GM11168 (cell line): ENCODE results near the gene MCM6.
"Not testable (repeated sequence)": the region's sequence is repeated elsewhere in the genome, so short reads cannot be mapped to it uniquely, and the experiment has no call there.

Experiments
- in situ Hi-C: fragments of 300-500 bp; cut with MboI; formaldehyde crosslinking; loops from one replicate; pipeline ENCODE4 v1.12.0; 2022; ENCODE audit warnings: low sequenced_read_pairs; ENCODE audit not compliant: unreplicated experiment

Gene MCM6

GRCh38 chr2:135876066-135876711 lies at the start of gene MCM6:
Gene MCM6, minus strand, starts transcription at chr2:135876443. Its CDS starts 78 bp downstream, at chr2:135876365.
- in situ Hi-C loops = no loop called here

- in situ Hi-C loops = no loop called here
Measured at GRCh38 chr2:135925571-135925970, 49.3 kb upstream of the MCM6 start.

- in situ Hi-C loops = loop anchor here (5.0 kb wide), 1 partner anchor 466 kb away; no protein-coding TSS in a partner anchor
Measured at GRCh38 chr2:135916207-135916606, 40.0 kb upstream of the MCM6 start.

GRCh38 chr2:135914485-135914884 lies 38.2 kb upstream of the MCM6 start:
- in situ Hi-C loops = loop anchor here (5.0 kb wide), 1 partner anchor 203 kb away; the partner anchor contains the start of gene CXCR4

- in situ Hi-C loops = loop anchor here (5.0 kb wide), 1 partner anchor 203 kb away; the partner anchor contains the start of gene CXCR4
Measured at GRCh38 chr2:135913727-135914365, 37.6 kb upstream of the MCM6 start.

GRCh38 chr2:135909976-135910375 lies 33.7 kb upstream of the MCM6 start:
- in situ Hi-C loops = loop anchor here (5.0 kb wide), 1 partner anchor 207 kb away; the partner anchor contains the start of gene CXCR4

GRCh38 chr2:135905679-135906078 lies 29.4 kb upstream of the MCM6 start:
- in situ Hi-C loops = no loop called here

- in situ Hi-C loops = no loop called here
Measured at GRCh38 chr2:135904341-135904989, 28.2 kb upstream of the MCM6 start.

- in situ Hi-C loops = no loop called here
Measured at GRCh38 chr2:135903650-135904049, 27.4 kb upstream of the MCM6 start.

GRCh38 chr2:135899567-135899966 lies 23.3 kb upstream of the MCM6 start:
- in situ Hi-C loops = no loop called here

- in situ Hi-C loops = no loop called here
Measured at GRCh38 chr2:135898234-135898786, 22.1 kb upstream of the MCM6 start.

GRCh38 chr2:135894930-135895329 lies 18.7 kb upstream of the MCM6 start:
- in situ Hi-C loops = no loop called here

GRCh38 chr2:135893374-135893794 lies 17.1 kb upstream of the MCM6 start:
- in situ Hi-C loops = no loop called here

GRCh38 chr2:135890835-135891234 lies 14.6 kb upstream of the MCM6 start:
- in situ Hi-C loops = no loop called here

GRCh38 chr2:135890149-135890548 lies 13.9 kb upstream of the MCM6 start:
- in situ Hi-C loops = no loop called here

GRCh38 chr2:135888587-135888986 lies 12.3 kb upstream of the MCM6 start:
- in situ Hi-C loops = not testable (repeated sequence)

GRCh38 chr2:135885709-135886108 lies 9.5 kb upstream of the MCM6 start:
- in situ Hi-C loops = no loop called here

GRCh38 chr2:135882415-135882814 lies 6.2 kb upstream of the MCM6 start:
- in situ Hi-C loops = no loop called here

GRCh38 chr2:135876770-135877169 lies 527 bp upstream of the MCM6 start:
- in situ Hi-C loops = not testable (repeated sequence)

GRCh38 chr2:135875491-135876065 lies 665 bp downstream of the MCM6 start:
- in situ Hi-C loops = no loop called here
